T-cell (primary cell): ENCODE measurements around the gene GMPR. TPM values are rescaled to one million over a fixed set of nuclear protein-coding genes. Genes with fewer than 3 reads are reported as not detected.

Experiments used
- ATAC-seq, 4 experiments: fragments of 200-7000 bp in 3 of 4; fragments of 150-1000 bp in 1 of 4; cut with Tn5 transposase; replicated peaks in 1 of 4; 1 replicate in 3 of 4; 2 replicates in 1 of 4; pipeline ENCODE4 v1.10.0; 2021; ENCODE audit warnings: moderate library complexity in 3 of 4, mild to moderate bottlenecking in 2 of 4, moderate number of reproducible peaks in 1 of 4
- CTCF ChIA-PET, 2 donors: fragments of 300-600 bp; sonication (Branson Sonifier 250); formaldehyde crosslinking; loops; one replicate each; lab custom pipeline; 2022; ENCODE audit warnings: antibody characterized with exemption in 2 of 2; lab: Charles Lee
- POLR2A ChIA-PET, 2 donors: fragments of 300-600 bp; sonication (Branson Sonifier 250); formaldehyde crosslinking; loops; one replicate each; lab custom pipeline; 2022; ENCODE audit warnings: antibody characterized with exemption in 2 of 2; lab: Charles Lee
- DNase-seq, 35 experiments: peaks; one replicate each; pipeline versions ENCODE4 v3.0.0 to v3.0.0-alpha.2; 2013 to 2023
- H3K27ac ChIP-seq: one replicate; pipeline ENCODE4 v1.5.1; 2013; ENCODE audit warnings: low read length
- H3K27me3 ChIP-seq, 2 experiments: replicated peaks in 1 of 2; 1 replicate in 1 of 2; 2 replicates in 1 of 2; pipeline versions ENCODE4 v1.6.1 to v1.7.0; 2013; ENCODE audit warnings: low read length in 1 of 2, mixed read lengths in 1 of 2; ENCODE audit not compliant: control insufficient read depth in 2 of 2, insufficient read depth in 2 of 2; ENCODE audit errors: extremely low read depth in 1 of 2
- H3K36me3 ChIP-seq, 2 donors: 1 replicate in 1 of 2; 2 replicates in 1 of 2; pipeline versions ENCODE4 v1.6.1 to v1.7.0; 2013; ENCODE audit warnings: low read length in 1 of 2; ENCODE audit not compliant: control insufficient read depth in 2 of 2, insufficient read depth in 1 of 2; ENCODE audit errors: extremely low read depth in 1 of 2
- H3K4me1 ChIP-seq, 2 experiments: 1 replicate in 1 of 2; 2 replicates in 1 of 2; pipeline versions ENCODE4 v1.6.1 to v1.7.0; 2013; ENCODE audit warnings: low read length in 2 of 2, mixed read lengths in 1 of 2; ENCODE audit not compliant: insufficient read depth in 2 of 2, control insufficient read depth in 1 of 2; ENCODE audit errors: extremely low read depth in 1 of 2
- H3K4me3 ChIP-seq, 2 donors: 1 replicate in 1 of 2; 2 replicates in 1 of 2; pipeline versions ENCODE4 v1.5.1 to v1.7.0; 2013; ENCODE audit warnings: mild to moderate bottlenecking in 2 of 2, low read length in 1 of 2, moderate library complexity in 1 of 2; ENCODE audit not compliant: control insufficient read depth in 1 of 2; ENCODE audit errors: extremely low read depth in 1 of 2
- H3K9me3 ChIP-seq: 2 replicates; pipeline ENCODE4 v1.7.0; 2013
- H3K27ac Mint-ChIP-seq, 2 donors: one replicate each; pipeline ENCODE4 v1.8.0; 2020 to 2021; ENCODE audit warnings: mild to moderate bottlenecking in 2 of 2, mixed read lengths in 2 of 2
- H3K27me3 Mint-ChIP-seq, 2 donors: one replicate each; pipeline ENCODE4 v1.8.0; 2021 to 2022; ENCODE audit warnings: mixed read lengths in 2 of 2
- H3K36me3 Mint-ChIP-seq: one replicate; pipeline ENCODE4 v1.8.0; 2021; ENCODE audit warnings: mixed read lengths
- H3K4me1 Mint-ChIP-seq, 3 donors: one replicate each; pipeline ENCODE4 v1.8.0; 2020 to 2022; ENCODE audit warnings: mixed read lengths in 3 of 3, mild to moderate bottlenecking in 1 of 3
- H3K4me3 Mint-ChIP-seq, 3 donors: one replicate each; pipeline ENCODE4 v1.8.0; 2020 to 2022; ENCODE audit warnings: mild to moderate bottlenecking in 3 of 3, mixed read lengths in 3 of 3, moderate library complexity in 3 of 3
- H3K9me3 Mint-ChIP-seq, 3 donors: one replicate each; pipeline ENCODE4 v1.8.0; 2020 to 2022; ENCODE audit warnings: mixed read lengths in 3 of 3
- WGBS: methylation state at CpG from one replicate; pipeline ENCODE4 v1.1.5; 2013; ENCODE audit warnings: missing lambda C conversion rate; ENCODE audit not compliant: insufficient coverage; 5-methylcytosine and 5-hydroxymethylcytosine counted together
- total RNA-seq, 35 experiments: library from RNA in 6 of 35; stranded (reverse) in 6 of 35; fragments of 120-200 nt in 1 of 35; gene quantifications; one replicate each; pipeline versions ENCODE4 v1.2.1 to v1.2.4 and lab custom pipeline; 2013 to 2026

Gene GMPR
- total RNA-seq, 5 donors from 2014 or later (not counting 1 experiment from before 2014, with no cell fraction given): 0.26 to 1.4 (median 0.68) TPM

- no peaks in the 10 kb centered on the region for H3K9me3 ChIP-seq
- no peak overlapping the region for H3K27ac ChIP-seq
- Mint-ChIP-seq H3K4me1 (peaks cover 20 to 27% (median 22%) of the 10 kb centered on the region in 3 donors), H3K27ac (no peak overlapping the region), H3K27me3 (peaks cover 15 to 28% of the 10 kb centered on the region in 2 donors), H3K9me3 (no peaks in the 10 kb centered on the region), H3K36me3 (no peaks in the 10 kb centered on the region), H3K4me3 (no peak overlapping the region)
- H3K36me3 ChIP-seq: no peaks in the 10 kb centered on the region
- POLR2A ChIA-PET: interaction anchor here in 1 of 2 donors (0.7 kb wide), 1 partner anchor 818 kb away, joined by 3 read pairs; no protein-coding TSS in a partner anchor
- CTCF ChIA-PET: interaction anchor here in 1 of 2 donors (0.6 kb wide), 1 partner anchor 322 kb away, joined by 3 read pairs; no protein-coding TSS in a partner anchor
- peaks cover 0 to 24% of the 10 kb centered on the region in 2 experiments for H3K27me3 ChIP-seq
- no peak overlapping the region for H3K4me3 ChIP-seq
- WGBS: 98% methylated on average over 7 of the region's 12 CpGs
- no peak for ATAC-seq
- peaks cover 0 to 19% of the 10 kb centered on the region in 2 experiments for H3K4me1 ChIP-seq
- no peak for DNase-seq
Observed at GRCh38 chr6:16240589-16241320, 2.4 kb downstream of the GMPR start.

DNA sequence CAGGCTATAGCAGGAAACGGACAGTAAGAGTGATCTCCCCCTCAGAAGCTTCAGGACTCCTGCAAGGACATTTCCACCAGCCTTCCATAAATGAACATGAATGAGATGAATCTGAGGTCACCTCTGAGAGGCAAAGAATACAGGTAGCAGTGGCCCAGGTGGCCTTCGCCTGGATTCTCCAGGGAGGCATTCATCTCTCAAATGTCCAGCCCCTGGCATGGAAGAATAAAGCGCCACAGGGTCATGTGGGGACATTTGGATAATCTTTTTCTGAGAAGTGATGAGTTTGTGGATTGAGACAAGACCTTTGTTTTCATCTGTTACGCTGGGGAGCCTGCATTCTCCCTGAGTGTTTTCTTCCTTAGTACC lies 2.9 kb downstream of the GMPR start:
- no peak for ATAC-seq
- H3K9me3 ChIP-seq: no peaks in the 10 kb centered on the region
- peaks cover 0 to 24% of the 10 kb centered on the region in 2 experiments for H3K27me3 ChIP-seq
- no peaks in the 10 kb centered on the region for H3K36me3 ChIP-seq
- H3K4me3 ChIP-seq: no peak overlapping the region
- whole genome bisulfite sequencing: 100% methylated on average over 1 of the region's 4 CpGs
- POLR2A ChIA-PET: no interaction called here
- H3K4me1 ChIP-seq: peaks cover 0 to 19% of the 10 kb centered on the region in 2 experiments
- Mint-ChIP-seq H3K4me3 (no peak overlapping the region), H3K36me3 (no peaks in the 10 kb centered on the region), H3K27ac (no peak overlapping the region), H3K9me3 (no peaks in the 10 kb centered on the region), H3K27me3 (peaks cover 9 to 24% of the 10 kb centered on the region in 2 donors), H3K4me1 (peaks cover 20 to 24% (median 22%) of the 10 kb centered on the region in 3 donors)
- no peak for DNase-seq
- H3K27ac ChIP-seq: no peak overlapping the region
- CTCF ChIA-PET: no interaction called here

GRCh38 chr6:16243055-16243454 lies 4.7 kb downstream of the GMPR start:
- peaks cover 4 to 18% of the 10 kb centered on the region in 2 donors for H3K27me3 Mint-ChIP-seq
- H3K36me3 Mint-ChIP-seq: no peaks in the 10 kb centered on the region
- no peak overlapping the region for H3K27ac Mint-ChIP-seq
- 71% methylated on average over 4 of the region's 8 CpGs for WGBS
- peaks cover 9 to 12% (median 10%) of the 10 kb centered on the region in 3 donors for H3K4me1 Mint-ChIP-seq
- no peaks in the 10 kb centered on the region for H3K9me3 Mint-ChIP-seq
- CTCF ChIA-PET: no interaction called here
- Histone ChIP-seq H3K4me3 (no peak overlapping the region), H3K9me3 (no peaks in the 10 kb centered on the region), H3K36me3 (no peaks in the 10 kb centered on the region), H3K27me3 (peaks cover 0 to 17% of the 10 kb centered on the region in 2 experiments), H3K27ac (no peak overlapping the region), H3K4me1 (peaks cover 0 to 15% of the 10 kb centered on the region in 2 experiments)
- DNase-seq (no peak), ATAC-seq (no peak)
- H3K4me3 Mint-ChIP-seq: no peak overlapping the region
- POLR2A ChIA-PET: no interaction called here

GRCh38 chr6:16243664-16244063 lies 5.3 kb downstream of the GMPR start:
- no peak for ATAC-seq

DNA sequence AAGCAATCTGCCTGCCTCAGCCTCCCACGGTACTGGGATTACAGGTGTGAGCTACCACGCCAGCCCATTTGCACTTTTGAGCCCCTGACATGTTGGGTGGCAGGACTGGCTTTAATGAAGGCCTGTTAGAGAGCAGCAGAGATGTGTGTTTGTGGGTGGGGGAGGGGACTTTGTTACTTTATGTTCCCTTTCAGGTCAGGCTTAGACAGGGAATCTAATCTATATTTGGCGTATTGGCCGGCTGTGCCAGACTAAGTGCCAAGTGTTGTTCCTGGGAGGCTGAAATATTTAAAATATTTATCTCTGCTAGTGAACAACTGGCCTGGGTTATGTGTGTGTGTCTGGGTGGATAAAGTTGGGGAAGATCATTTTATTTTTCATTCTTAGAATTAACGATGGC lies 6.1 kb downstream of the GMPR start:
- Mint-ChIP-seq H3K9me3 (no peaks in the 10 kb centered on the region), H3K36me3 (no peaks in the 10 kb centered on the region), H3K4me1 (peaks cover under 1 to 2% (median under 1%) of the 10 kb centered on the region in 3 donors), H3K4me3 (no peak overlapping the region), H3K27me3 (peaks cover 0 to 11% of the 10 kb centered on the region in 2 donors), H3K27ac (no peak overlapping the region)
- ATAC-seq (no peak), DNase-seq (no peak)
- 93% methylated on average over 5 of the region's 5 CpGs for WGBS
- Histone ChIP-seq H3K27me3 (peaks cover 0 to 4% of the 10 kb centered on the region in 2 experiments), H3K9me3 (no peaks in the 10 kb centered on the region), H3K4me1 (peaks cover 0 to 3% of the 10 kb centered on the region in 2 experiments), H3K27ac (no peak overlapping the region), H3K36me3 (no peaks in the 10 kb centered on the region), H3K4me3 (no peak overlapping the region)
- CTCF ChIA-PET: no interaction called here
- POLR2A ChIA-PET: interaction anchor here in 1 of 2 donors (0.7 kb wide), 1 partner anchor 934 kb away, joined by 7 read pairs; no protein-coding TSS in a partner anchor

More at GRCh38 chr6:16243664-16244063, 5.3 kb downstream of the GMPR start:
- Histone ChIP-seq H3K4me1 (peaks cover 0 to 10% of the 10 kb centered on the region in 2 experiments), H3K9me3 (no peaks in the 10 kb centered on the region), H3K36me3 (no peaks in the 10 kb centered on the region), H3K27me3 (peaks cover 0 to 12% of the 10 kb centered on the region in 2 experiments), H3K27ac (no peak overlapping the region), H3K4me3 (no peak overlapping the region)
- WGBS: 82% methylated on average over 2 of the region's 5 CpGs
- H3K27ac Mint-ChIP-seq: no peak overlapping the region
- no peaks in the 10 kb centered on the region for H3K36me3 Mint-ChIP-seq
- POLR2A ChIA-PET: no interaction called here
- no peak for DNase-seq
- H3K27me3 Mint-ChIP-seq: peaks cover 4 to 18% of the 10 kb centered on the region in 2 donors
- H3K4me3 Mint-ChIP-seq: no peak overlapping the region
- CTCF ChIA-PET: no interaction called here
- H3K4me1 Mint-ChIP-seq: peaks cover 8 to 10% (median 8%) of the 10 kb centered on the region in 3 donors
- H3K9me3 Mint-ChIP-seq: no peaks in the 10 kb centered on the region

DNA sequence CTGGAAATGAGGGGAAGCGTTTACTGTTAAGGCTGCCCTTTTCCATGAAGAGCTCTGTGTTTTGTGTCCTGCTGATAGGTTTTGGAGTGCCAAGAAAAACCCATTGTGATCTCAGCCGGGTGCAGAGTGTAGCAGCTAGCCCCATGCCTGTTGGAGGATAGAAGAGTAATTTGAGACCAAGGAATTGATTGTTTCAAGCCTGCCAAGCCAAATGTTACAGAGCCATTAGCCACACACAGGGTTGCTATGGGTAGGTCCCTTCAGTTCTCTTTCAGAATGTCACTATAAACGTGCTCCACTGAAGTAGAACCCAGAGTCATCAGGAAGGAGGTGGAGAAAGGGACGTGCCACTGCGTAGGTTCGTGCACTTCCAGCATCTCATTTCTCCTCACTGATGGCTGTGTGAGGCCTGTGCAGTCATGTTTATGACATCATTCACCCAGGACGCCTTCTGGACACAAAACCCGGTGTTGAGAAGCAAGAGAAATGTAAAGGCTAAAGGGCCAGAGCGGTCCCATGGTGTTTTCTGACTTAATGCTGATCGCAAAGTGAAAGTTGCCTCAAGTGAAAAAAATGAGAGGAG lies 6.6 kb downstream of the GMPR start:
- Mint-ChIP-seq H3K27ac (no peak overlapping the region), H3K4me1 (no peaks in the 10 kb centered on the region), H3K4me3 (no peak overlapping the region), H3K9me3 (no peaks in the 10 kb centered on the region), H3K36me3 (no peaks in the 10 kb centered on the region), H3K27me3 (peaks cover 0 to 11% of the 10 kb centered on the region in 2 donors)
- H3K27ac ChIP-seq: no peak overlapping the region
- no peaks in the 10 kb centered on the region for H3K4me1 ChIP-seq
- ATAC-seq (no peak), DNase-seq (no peak)
- H3K4me3 ChIP-seq: no peak overlapping the region
- H3K9me3 ChIP-seq: no peaks in the 10 kb centered on the region
- no peaks in the 10 kb centered on the region for H3K27me3 ChIP-seq
- ChIA-PET CTCF (no interaction called here), POLR2A (no interaction called here)
- 86% methylated on average over 7 of the region's 10 CpGs for WGBS
- no peaks in the 10 kb centered on the region for H3K36me3 ChIP-seq
